ENCODE measurements around the gene GLB1L3.
"Not testable (repeated sequence)": the region's sequence is repeated elsewhere in the genome, so short reads cannot be mapped to it uniquely, and the experiment has no call there.

Gene GLB1L3

GRCh38 chr11:134272381-134273316 is 3.5 kb upstream of the GLB1L3 start:
- Histone ChIP-seq H3K9me3 (replicated peaks in 1 of 11) (0 out of 22 replicates have a peak, but pooled peaks cover 0 to under 1% (median 0%) of the 10 kb centered on the region in 11 experiments), H3K4me2 (peak overlapping the region in 2 of 11 experiments; percentile 3 to 19; a peak in 1 of 22 replicates), H3K27me3 (peaks cover 63 to 92% (median 72%) of the 10 kb centered on the region in 11 experiments), H4K20me1 (peaks cover 0 to 39% (median 28%) of the 10 kb centered on the region in 11 experiments; a peak in 18 of 22 replicates), H3K4me1 (peaks cover 32 to 44% (median 39%) of the 10 kb centered on the region in 10 experiments), H3K4me3 (no peak overlapping the region), H3K27ac (no peak overlapping the region), H3K9ac (no peak overlapping the region), H3K36me3 (no peaks in the 10 kb centered on the region)
- TF ChIP-seq Cebpa-rat (IDR thresholded peaks at IDR 0.05): no peak

- no peak for TF ChIP-seq Cebpa-rat (IDR thresholded peaks at IDR 0.05)
- Histone ChIP-seq H3K4me3 (no peak overlapping the region), H4K20me1 (peaks cover 0 to 45% (median 31%) of the 10 kb centered on the region in 11 experiments; a peak in 18 of 22 replicates), H3K27ac (no peak overlapping the region), H3K36me3 (0 out of 22 replicates have a peak, but pooled peaks cover 0 to under 1% (median 0%) of the 10 kb centered on the region in 11 experiments), H3K9me3 (replicated peaks in 1 of 11) (peaks cover 2 to 7% (median 3%) of the 10 kb centered on the region in 11 experiments; a peak in 19 of 22 replicates), H3K9ac (no peak overlapping the region), H3K4me1 (peaks cover 26 to 50% (median 37%) of the 10 kb centered on the region in 10 experiments), H3K27me3 (peaks cover 70 to 94% (median 76%) of the 10 kb centered on the region in 11 experiments), H3K4me2 (no peak overlapping the region)
These were observed 2.9 kb upstream of the GLB1L3 start for GRCh38 chr11:134273317-134273712.

GRCh38 chr11:134275188-134275533 is 1.0 kb upstream of the GLB1L3 start:
- Histone ChIP-seq H3K27ac (no peak overlapping the region), H4K20me1 (peaks cover 0 to 45% (median 31%) of the 10 kb centered on the region in 11 experiments; a peak in 18 of 22 replicates), H3K27me3 (peaks cover 84 to 97% (median 86%) of the 10 kb centered on the region in 11 experiments), H3K4me3 (peak overlapping the region in 3 of 10 experiments; percentile 55 to 64 (median 61); a peak in 4 of 20 replicates), H3K9ac (no peak overlapping the region), H3K4me1 (peaks cover 22 to 46% (median 32%) of the 10 kb centered on the region in 10 experiments), H3K9me3 (replicated peaks in 1 of 11) (peaks cover 6 to 13% (median 7%) of the 10 kb centered on the region in 11 experiments; a peak in 19 of 22 replicates), H3K4me2 (peak overlapping the region; percentile 89 to 98 (median 95); a peak in 16 of 22 replicates), H3K36me3 (0 out of 22 replicates have a peak, but pooled peaks cover 0 to 3% (median 0%) of the 10 kb centered on the region in 11 experiments)
- no peak for TF ChIP-seq Cebpa-rat (IDR thresholded peaks at IDR 0.05)

GRCh38 chr11:134276396-134277182 is 410 bp downstream of the GLB1L3 start:
- Histone ChIP-seq H3K27me3 (peaks cover 82 to 93% (median 83%) of the 10 kb centered on the region in 11 experiments), H3K4me2 (peak overlapping the region; percentile 89 to 98 (median 95)), H3K27ac (no peak overlapping the region), H3K9me3 (replicated peaks in 1 of 11) (peaks cover 6 to 13% (median 7%) of the 10 kb centered on the region in 11 experiments; a peak in 19 of 22 replicates), H3K4me1 (peaks cover 22 to 39% (median 28%) of the 10 kb centered on the region in 10 experiments; a peak in 19 of 20 replicates), H3K36me3 (0 out of 22 replicates have a peak, but pooled peaks cover 0 to 3% (median 0%) of the 10 kb centered on the region in 11 experiments), H3K4me3 (peak overlapping the region; percentile 53 to 69 (median 60)), H3K9ac (peak overlapping the region in 9 of 11 experiments; percentile 13 to 59 (median 48); a peak in 16 of 22 replicates), H4K20me1 (peaks cover 0 to 45% (median 31%) of the 10 kb centered on the region in 11 experiments; a peak in 18 of 22 replicates)
- TF ChIP-seq Cebpa-rat (IDR thresholded peaks at IDR 0.05): no peak

- H3K9ac ChIP-seq: peak overlapping the region in 6 of 11 experiments; percentile 45 to 59 (median 48); a peak in 7 of 22 replicates
- H3K27me3 ChIP-seq: peaks cover 74 to 85% (median 75%) of the 10 kb centered on the region in 11 experiments
- TF ChIP-seq Cebpa-rat (IDR thresholded peaks at IDR 0.05): no peak
- H3K4me1 ChIP-seq: peaks cover 22 to 39% (median 28%) of the 10 kb centered on the region in 10 experiments; a peak in 19 of 20 replicates
- peak overlapping the region; percentile 89 to 98 (median 95) for H3K4me2 ChIP-seq
- peaks cover 0 to 45% (median 31%) of the 10 kb centered on the region in 11 experiments; a peak in 18 of 22 replicates for H4K20me1 ChIP-seq
- H3K36me3 ChIP-seq: 0 out of 22 replicates have a peak, but pooled peaks cover 0 to 3% (median 0%) of the 10 kb centered on the region in 11 experiments
- H3K27ac ChIP-seq: no peak overlapping the region
- H3K4me3 ChIP-seq: peak overlapping the region; percentile 53 to 69 (median 60)
- peaks cover 6 to 13% (median 7%) of the 10 kb centered on the region in 11 experiments; a peak in 19 of 22 replicates for H3K9me3 ChIP-seq (replicated peaks in 1 of 11)
These were observed 1.2 kb downstream of the GLB1L3 start for GRCh38 chr11:134277183-134278001.

- H4K20me1 ChIP-seq: peaks cover 0 to 37% (median 27%) of the 10 kb centered on the region in 11 experiments; a peak in 18 of 22 replicates
- H3K9me3 ChIP-seq (replicated peaks in 1 of 11): peaks cover 6 to 13% (median 7%) of the 10 kb centered on the region in 11 experiments; a peak in 19 of 22 replicates
- H3K4me2 ChIP-seq: peak overlapping the region in 2 of 11 experiments; percentile 95 to 98; a peak in 3 of 22 replicates
- peaks cover 64 to 75% (median 66%) of the 10 kb centered on the region in 11 experiments for H3K27me3 ChIP-seq
- no peak for TF ChIP-seq Cebpa-rat (IDR thresholded peaks at IDR 0.05)
- no peak overlapping the region for H3K9ac ChIP-seq
- no peak overlapping the region for H3K27ac ChIP-seq
- H3K4me1 ChIP-seq: peaks cover 22 to 32% (median 28%) of the 10 kb centered on the region in 10 experiments; a peak in 19 of 20 replicates
- H3K4me3 ChIP-seq: no peak overlapping the region
- H3K36me3 ChIP-seq: 0 out of 22 replicates have a peak, but pooled peaks cover 0 to 3% (median 0%) of the 10 kb centered on the region in 11 experiments
These were observed 2.2 kb downstream of the GLB1L3 start for GRCh38 chr11:134278356-134278755.

GRCh38 chr11:134281635-134282034 is 5.5 kb downstream of the GLB1L3 start:
- Histone ChIP-seq H3K4me1 (peaks cover 8 to 16% (median 14%) of the 10 kb centered on the region in 10 experiments; a peak in 19 of 20 replicates), H3K27me3 (peaks cover 31 to 42% (median 33%) of the 10 kb centered on the region in 11 experiments), H4K20me1 (peaks cover 0 to 20% (median 13%) of the 10 kb centered on the region in 11 experiments; a peak in 18 of 22 replicates), H3K9me3 (replicated peaks in 1 of 11) (peaks cover 6 to 13% (median 7%) of the 10 kb centered on the region in 11 experiments; a peak in 19 of 22 replicates)
- not testable (repeated sequence) for H3K27ac ChIP-seq, H3K4me2 ChIP-seq, H3K9ac ChIP-seq, H3K36me3 ChIP-seq, H3K4me3 ChIP-seq

Measured in BLaER1 treated with 17β-estradiol and CSF1 and Interleukin-3, amounts not matched to agents 10 nM and 100 nM (cell line).